AG04450 (cell line): ENCODE results near the gene ZC3HAV1L. TPM values are rescaled to one million over a fixed set of nuclear protein-coding genes. Genes with fewer than 3 reads are reported as not detected.
A peak's percentile ranks its signal among the peaks of the same experiment; 100 is the strongest.

Experiments
- CTCF ChIA-PET: fragments of 300-600, 350-600 bp; formaldehyde crosslinking; extraction: SDS; loops from one replicate; lab custom pipeline; 2022; ENCODE audit warnings: antibody characterized with exemption, inconsistent platforms; lab: Charles Lee
- POLR2A ChIA-PET: fragments of 350-600 bp; formaldehyde crosslinking; extraction: SDS; loops from one replicate; lab custom pipeline; 2021; ENCODE audit warnings: antibody characterized with exemption, inconsistent platforms; lab: Yijun Ruan, JAX
- DNase-seq: peaks from one replicate; pipeline ENCODE4 v3.0.0-alpha.2; 2011; ENCODE audit warnings: low read depth, low spot score
- H3K27ac ChIP-seq: one replicate; pipeline ENCODE4 v1.5.1; 2012; ENCODE audit warnings: low read depth, low read length, control low read depth
- H3K27me3 ChIP-seq: one replicate; pipeline ENCODE4 v1.6.0; 2012; ENCODE audit warnings: low read length; ENCODE audit not compliant: control insufficient read depth, insufficient read depth
- H3K4me3 ChIP-seq: 2 replicates; pipeline ENCODE4 v1.5.1; 2011; ENCODE audit warnings: mild to moderate bottlenecking, low read depth, low read length, control low read depth
- H3K9me3 ChIP-seq: 2 replicates; pipeline ENCODE4 v1.5.1; 2012; ENCODE audit warnings: low read length; ENCODE audit not compliant: control insufficient read depth, insufficient read depth
- CTCF ChIP-seq: IDR thresholded peaks from 2 replicates; pipeline ENCODE4 v1.5.1; 2011; ENCODE audit warnings: low read depth, low read length, control low read depth, inconsistent platforms
- polyA plus RNA-seq: library from polyadenylated mRNA; depleted of rRNA; stranded (reverse); fragments of >200 nt; gene quantifications from 2 replicates; pipeline ENCODE4 v1.2.3, GENCODE V29; 2011

The ZC3HAV1L gene
- polyA plus RNA-seq, 1 experiment, result 9.9 TPM

- DNase-seq, result no peak
- H3K4me3 ChIP-seq, result no peak overlapping the region
- POLR2A ChIA-PET, result no interaction called here
- H3K27me3 ChIP-seq, result no peaks in the 10 kb centered on the region
- CTCF ChIA-PET, result interaction anchor here (2.4 to 5.0 kb wide), 2 partner anchors 46 to 56 kb away, joined by 12 to 103 read pairs; no protein-coding TSS in a partner anchor
- no peak overlapping the region for H3K27ac ChIP-seq
- TF ChIP-seq CTCF, result no peak
- no peaks in the 10 kb centered on the region for H3K9me3 ChIP-seq
Measured at GRCh38 chr7:139018910-139019309, 16.9 kb downstream of the ZC3HAV1L start.

- Histone ChIP-seq H3K27ac (no peak overlapping the region), H3K9me3 (no peaks in the 10 kb centered on the region), H3K27me3 (no peaks in the 10 kb centered on the region), H3K4me3 (no peak overlapping the region)
- ChIA-PET POLR2A (interaction anchor here (0.6 to 0.7 kb wide), 2 partner anchors 15 to 31 kb away, joined by 4 read pairs; no protein-coding TSS in a partner anchor), CTCF (interaction anchor here (0.6 to 5.0 kb wide), 26 partner anchors 9 to 150 kb away, joined by 3 to 103 read pairs (median 4); no protein-coding TSS in a partner anchor)
- peak; percentile 41 for DNase-seq
- peak; percentile 78 for TF ChIP-seq CTCF
Measured at GRCh38 chr7:139016931-139017511, 18.8 kb downstream of the ZC3HAV1L start.

- Histone ChIP-seq H3K9me3 (no peaks in the 10 kb centered on the region), H3K27ac (no peak overlapping the region), H3K27me3 (no peaks in the 10 kb centered on the region), H3K4me3 (no peak overlapping the region)
- ChIA-PET POLR2A (no interaction called here), CTCF (interaction anchor here (0.7 kb wide), 2 partner anchors 134 to 259 kb away, joined by 3 to 7 read pairs; no protein-coding TSS in a partner anchor)
- no peak for TF ChIP-seq CTCF
- no peak for DNase-seq
Measured at GRCh38 chr7:139011373-139011772, 24.5 kb downstream of the ZC3HAV1L start.

- DNase-seq, result no peak
- H3K4me3 ChIP-seq, result no peak overlapping the region
- CTCF ChIA-PET, result no interaction called here
Measured at GRCh38 chr7:139004321-139005090, 31.3 kb downstream of the ZC3HAV1L start.

More at GRCh38 chr7:139004321-139005090, 31.3 kb downstream of the ZC3HAV1L start:
- POLR2A ChIA-PET, result no interaction called here
- Histone ChIP-seq H3K27me3 (peaks cover 5% of the 10 kb centered on the region), H3K27ac (no peak overlapping the region), H3K9me3 (no peaks in the 10 kb centered on the region)
- TF ChIP-seq CTCF, result no peak
